Measurements from ENCODE around the gene EFCAB6. TPM values are rescaled to one million over a fixed set of nuclear protein-coding genes. Genes with fewer than 3 reads are reported as not detected.

Gene EFCAB6
- total and polyA plus RNA-seq, 2 of the 13 experiments (the other 11 are each of a cell fraction or from before 2014, with no cell fraction given), result not detected

DNA sequence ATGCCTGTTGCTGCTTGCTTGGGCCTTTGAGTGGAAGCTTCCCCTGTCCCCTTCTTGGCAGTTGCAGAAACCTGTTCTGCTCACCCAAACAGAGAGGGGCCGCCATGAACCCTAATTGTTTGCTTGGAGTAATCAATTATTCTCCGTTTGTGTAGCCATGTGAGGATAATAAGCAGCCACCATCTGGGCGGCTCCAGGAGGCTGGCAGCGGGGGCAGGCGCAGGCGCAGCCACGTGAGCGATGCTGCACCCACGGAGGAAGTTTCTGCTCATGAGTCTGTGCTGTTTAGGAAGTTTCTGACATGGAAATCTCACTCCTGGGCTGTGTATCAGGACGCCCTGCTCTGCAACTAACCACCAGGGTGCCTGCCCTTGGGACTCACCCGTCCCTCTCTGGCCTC lies 310.2 kb downstream of the EFCAB6 start:
- ATAC-seq (no peak), DNase-seq (ENCODE audit: low spot score) (no peak), FAIRE-seq (no peak)
- ChIA-PET POLR2A (no interaction called here), CTCF (ENCODE audit: low intra/inter-chr PET ratio, low total read pairs) (no interaction called here)
- no peaks in the 10 kb centered on the region for H4K20me1 ChIP-seq (ENCODE audit: insufficient read depth, low read length)
- no peaks in the 10 kb centered on the region for H3K27me3 ChIP-seq (ENCODE audit: control insufficient read depth in 1 of 2, insufficient read depth in 2 of 2, low read length in 2 of 2)
- no TSS peak for BruUV-seq (replicated peaks)
- no peak overlapping the region for H2AFZ ChIP-seq (ENCODE audit: low read length)
- 58% methylated on average over 11 of the region's 11 CpGs for WGBS (ENCODE audit: low lambda C conversion rate)
- intact Hi-C loops (cut with micrococcal nuclease; ENCODE audit: unreplicated experiment), result no loop called here
- no peak overlapping the region for H3K4me2 ChIP-seq (ENCODE audit: low read depth, low read length)
- H3K79me2 ChIP-seq (ENCODE audit: insufficient read depth, low read length), result no peaks in the 10 kb centered on the region
- in situ Hi-C loops (cut with HindIII; ENCODE audit: extremely low pct_ligation_motif_present, low pct_unique_long_range_greater_than_20kb), result no loop called here
- no peak overlapping the region for H3K4me3 ChIP-seq (replicated peaks in 1 of 3; ENCODE audit: insufficient read depth in 1 of 3, low read depth in 2 of 3, low read length in 3 of 3)
- H3K36me3 ChIP-seq (replicated peaks in 1 of 2; ENCODE audit: control insufficient read depth in 1 of 2, insufficient read depth in 2 of 2, low read length in 2 of 2), result no peaks in the 10 kb centered on the region
- no peak overlapping the region for H3K27ac ChIP-seq (ENCODE audit: extremely low read length, insufficient read depth, low read length)
- TF ChIP-seq RXRA (CRISPR knock-in tag; IDR thresholded peaks at IDR 0.05), result no peak
- TF ChIP-seq ZNF841 (CRISPR knock-in tag; IDR thresholded peaks at IDR 0.05; ENCODE audit: borderline replicate concordance), result no peak
- TF ChIP-seq EED (CRISPR knock-in tag; IDR thresholded peaks at IDR 0.05), result no peak
- TF ChIP-seq, protein P1, sequence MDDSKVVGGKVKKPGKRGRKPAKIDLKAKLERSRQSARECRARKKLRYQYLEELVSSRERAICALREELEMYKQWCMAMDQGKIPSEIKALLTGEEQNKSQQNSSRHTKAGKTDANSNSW (CRISPR knock-in tag; IDR thresholded peaks at IDR 0.05; ENCODE audit: borderline replicate concordance), result no peak
- H3K9ac ChIP-seq (ENCODE audit: insufficient read depth, low read depth, low read length), result no peak overlapping the region
- no peaks in the 10 kb centered on the region for H3K9me3 ChIP-seq (ENCODE audit: low read length)
- H3K4me1 ChIP-seq (ENCODE audit: insufficient read depth, low read length), result no peaks in the 10 kb centered on the region

DNA sequence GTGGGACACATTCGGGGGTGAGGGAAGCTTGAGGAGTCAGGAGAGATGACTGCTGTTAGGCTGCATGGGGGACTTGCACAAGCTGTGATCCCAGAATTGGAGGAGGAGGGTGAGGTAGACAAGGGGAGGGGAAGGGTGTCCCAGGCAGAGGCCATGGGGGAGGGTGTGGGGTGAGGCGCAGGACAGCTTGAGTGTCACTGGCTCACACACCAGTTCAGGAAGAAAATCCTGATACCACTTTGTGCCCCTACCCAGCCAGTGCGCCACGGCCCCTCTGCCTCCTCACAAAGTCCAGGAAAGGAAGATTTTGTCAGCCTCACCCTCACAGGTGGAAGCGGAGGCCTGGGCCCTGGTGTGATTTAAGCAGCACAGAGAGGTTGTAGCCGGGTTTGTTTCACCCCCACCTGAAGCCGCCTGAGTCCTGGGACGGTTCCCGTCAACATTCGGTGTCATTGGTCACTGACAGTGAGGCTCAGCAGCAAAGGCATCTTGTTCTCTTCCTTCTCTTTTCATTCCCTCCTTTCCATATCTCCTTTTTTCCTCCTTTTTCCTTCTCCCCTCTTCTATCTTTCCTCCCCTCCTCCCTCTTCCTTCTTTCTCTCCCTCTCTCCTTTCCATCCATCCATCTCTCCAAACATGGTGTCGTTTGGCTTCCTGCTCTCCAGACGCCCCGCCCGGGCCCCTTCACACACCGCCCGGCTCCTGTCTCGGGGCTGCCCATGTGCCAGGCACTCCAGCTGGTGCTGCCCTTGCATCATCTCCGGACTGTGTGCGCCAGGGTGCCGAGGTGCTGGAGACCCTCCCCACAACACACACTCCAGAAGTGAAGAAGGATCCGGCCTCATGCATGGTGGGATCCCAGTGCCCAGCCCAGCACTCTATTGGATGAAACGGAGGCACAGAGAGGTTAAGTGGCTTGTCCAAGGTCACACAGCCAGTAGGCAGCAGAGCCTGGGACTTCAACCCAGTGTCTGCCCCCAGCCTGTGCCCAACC lies 311.0 kb downstream of the EFCAB6 start:
- 45% methylated on average over 18 of the region's 22 CpGs for WGBS (ENCODE audit: low lambda C conversion rate)

More for the DNA sequence above, 311.0 kb downstream of the EFCAB6 start:
- intact Hi-C loops (cut with micrococcal nuclease; ENCODE audit: unreplicated experiment), result no loop called here
- DNase-seq (ENCODE audit: low spot score), result no peak
- Histone ChIP-seq H4K20me1 (ENCODE audit: insufficient read depth, low read length) (no peaks in the 10 kb centered on the region), H3K4me3 (replicated peaks in 1 of 3; ENCODE audit: insufficient read depth in 1 of 3, low read depth in 2 of 3, low read length in 3 of 3) (no peak overlapping the region), H3K4me2 (ENCODE audit: low read depth, low read length) (no peak overlapping the region), H3K36me3 (replicated peaks in 1 of 2; ENCODE audit: control insufficient read depth in 1 of 2, insufficient read depth in 2 of 2, low read length in 2 of 2) (no peaks in the 10 kb centered on the region), H3K27ac (ENCODE audit: extremely low read length, insufficient read depth, low read length) (no peak overlapping the region), H3K27me3 (ENCODE audit: control insufficient read depth in 1 of 2, insufficient read depth in 2 of 2, low read length in 2 of 2) (no peaks in the 10 kb centered on the region), H3K9ac (ENCODE audit: insufficient read depth, low read depth, low read length) (no peak overlapping the region), H3K9me3 (ENCODE audit: low read length) (no peaks in the 10 kb centered on the region), H2AFZ (ENCODE audit: low read length) (no peak overlapping the region), H3K4me1 (ENCODE audit: insufficient read depth, low read length) (no peaks in the 10 kb centered on the region), H3K79me2 (ENCODE audit: insufficient read depth, low read length) (no peaks in the 10 kb centered on the region)
- POLR2A ChIA-PET, result no interaction called here
- TF ChIP-seq XBP1 (CRISPR knock-in tag; IDR thresholded peaks at IDR 0.05) (no peak), SIN3A (IDR thresholded peaks at IDR 0.05; ENCODE audit: borderline replicate concordance, low read depth, low read length) (no peak), ZSCAN31 (CRISPR knock-in tag; IDR thresholded peaks at IDR 0.05; ENCODE audit: low read depth) (no peak), HNRNPL (IDR thresholded peaks at IDR 0.05; ENCODE audit: low read depth, low read length) (no peak), NFYC (CRISPR knock-in tag; IDR thresholded peaks at IDR 0.05) (no peak), ZNF768 (CRISPR knock-in tag; IDR thresholded peaks at IDR 0.05) (peak; percentile 92)
- TF ChIP-seq, protein P2, sequence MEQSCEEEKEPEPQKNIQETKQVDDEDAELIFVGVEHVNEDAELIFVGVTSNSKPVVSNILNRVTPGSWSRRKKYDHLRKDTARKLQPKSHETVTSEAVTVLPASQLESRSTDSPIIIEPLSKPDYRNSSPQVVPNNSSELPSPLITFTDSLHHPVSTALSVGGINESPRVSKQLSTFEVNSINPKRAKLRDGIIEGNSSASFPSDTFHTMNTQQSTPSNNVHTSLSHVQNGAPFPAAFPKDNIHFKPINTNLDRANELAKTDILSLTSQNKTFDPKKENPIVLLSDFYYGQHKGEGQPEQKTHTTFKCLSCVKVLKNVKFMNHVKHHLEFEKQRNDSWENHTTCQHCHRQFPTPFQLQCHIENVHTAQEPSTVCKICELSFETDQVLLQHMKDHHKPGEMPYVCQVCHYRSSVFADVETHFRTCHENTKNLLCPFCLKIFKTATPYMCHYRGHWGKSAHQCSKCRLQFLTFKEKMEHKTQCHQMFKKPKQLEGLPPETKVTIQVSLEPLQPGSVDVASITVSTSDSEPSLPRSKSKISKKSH (CRISPR knock-in tag; IDR thresholded peaks at IDR 0.05; ENCODE audit: borderline replicate concordance), result no peak
- in situ Hi-C loops (cut with HindIII; ENCODE audit: extremely low pct_ligation_motif_present, low pct_unique_long_range_greater_than_20kb), result no loop called here
- CTCF ChIA-PET (ENCODE audit: low intra/inter-chr PET ratio, low total read pairs), result no interaction called here
- FAIRE-seq, result no peak
- no peak for ATAC-seq
- no TSS peak for BruUV-seq (replicated peaks)

Measured in HepG2 (cell line).